ENCODE measurements around the gene IL17B. TPM values are rescaled to one million over a fixed set of nuclear protein-coding genes. Genes with fewer than 3 reads are reported as not detected.

The IL17B gene
- total RNA-seq, 1 experiment from 2014 or later, result not detected

DNA sequence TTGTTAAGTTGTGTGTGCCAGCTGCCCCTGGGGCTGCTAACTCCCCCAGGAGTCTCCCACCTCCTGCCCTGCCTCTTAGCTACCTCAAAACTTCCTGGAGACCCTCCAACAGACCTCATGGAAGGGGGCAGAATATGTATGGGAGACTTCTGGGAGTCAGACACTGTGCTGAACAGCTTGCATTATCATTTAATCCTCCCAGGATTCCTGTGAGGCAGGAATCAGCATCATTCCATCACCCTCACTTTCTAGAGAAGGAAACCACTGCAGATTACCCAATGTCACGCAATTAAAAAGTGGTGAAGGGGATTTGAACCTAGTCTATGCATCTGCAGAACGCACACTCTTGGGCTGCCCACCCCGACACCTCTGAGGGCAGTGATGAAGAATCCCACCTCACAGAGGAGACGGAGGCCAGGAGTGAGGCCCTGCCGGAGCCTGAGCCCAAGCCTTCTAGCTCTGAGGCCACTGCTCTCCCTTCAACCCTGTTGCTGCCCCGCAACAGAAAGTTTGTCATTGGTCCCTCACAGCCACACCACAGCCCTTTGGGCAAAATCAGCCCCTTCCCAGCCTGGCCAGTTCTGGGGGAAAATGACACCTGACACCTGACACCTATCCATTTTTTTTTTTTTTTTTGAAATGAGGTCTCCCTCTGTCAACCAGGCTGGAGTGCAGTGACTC lies 30.3 kb upstream of the IL17B start:
- no peaks in the 10 kb centered on the region for H3K36me3 ChIP-seq (ENCODE audit: low read depth)
- intact Hi-C loops (cut with micrococcal nuclease; ENCODE audit: unreplicated experiment), result no loop called here
- H3K4me1 ChIP-seq (replicated peaks; ENCODE audit: insufficient read depth), result peaks cover 9% of the 10 kb centered on the region
- POLR2A ChIA-PET (ENCODE audit: unreplicated experiment), result interaction anchor here (0.6 kb wide), 1 partner anchor 301 kb away, joined by 3 read pairs; no protein-coding TSS in a partner anchor
- H3F3A ChIP-seq (ENCODE audit: insufficient read depth, low read depth), result peaks cover 5% of the 10 kb centered on the region; the same call in 1 of the 2 replicates
- CTCF ChIA-PET, result interaction anchor here (0.7 kb wide), 1 partner anchor 135 kb away, joined by 11 read pairs; no protein-coding TSS in a partner anchor
- no peaks in the 10 kb centered on the region for H3K27me3 ChIP-seq (ENCODE audit: insufficient read depth, low read depth)
- H3K9me3 ChIP-seq (ENCODE audit: insufficient read depth, low read depth), result no peaks in the 10 kb centered on the region
- H4K20me1 ChIP-seq (ENCODE audit: insufficient read depth), result no peaks in the 10 kb centered on the region
- TF ChIP-seq, protein P1, sequence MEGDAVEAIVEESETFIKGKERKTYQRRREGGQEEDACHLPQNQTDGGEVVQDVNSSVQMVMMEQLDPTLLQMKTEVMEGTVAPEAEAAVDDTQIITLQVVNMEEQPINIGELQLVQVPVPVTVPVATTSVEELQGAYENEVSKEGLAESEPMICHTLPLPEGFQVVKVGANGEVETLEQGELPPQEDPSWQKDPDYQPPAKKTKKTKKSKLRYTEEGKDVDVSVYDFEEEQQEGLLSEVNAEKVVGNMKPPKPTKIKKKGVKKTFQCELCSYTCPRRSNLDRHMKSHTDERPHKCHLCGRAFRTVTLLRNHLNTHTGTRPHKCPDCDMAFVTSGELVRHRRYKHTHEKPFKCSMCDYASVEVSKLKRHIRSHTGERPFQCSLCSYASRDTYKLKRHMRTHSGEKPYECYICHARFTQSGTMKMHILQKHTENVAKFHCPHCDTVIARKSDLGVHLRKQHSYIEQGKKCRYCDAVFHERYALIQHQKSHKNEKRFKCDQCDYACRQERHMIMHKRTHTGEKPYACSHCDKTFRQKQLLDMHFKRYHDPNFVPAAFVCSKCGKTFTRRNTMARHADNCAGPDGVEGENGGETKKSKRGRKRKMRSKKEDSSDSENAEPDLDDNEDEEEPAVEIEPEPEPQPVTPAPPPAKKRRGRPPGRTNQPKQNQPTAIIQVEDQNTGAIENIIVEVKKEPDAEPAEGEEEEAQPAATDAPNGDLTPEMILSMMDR (conservative IDR thresholded peaks at IDR 0.05), result no peak
- TF ChIP-seq EZH2 (IDR thresholded peaks at IDR 0.05; ENCODE audit: low read depth), result no peak
- H3K27ac ChIP-seq, result no peak overlapping the region
- peak in 1 of 2 experiments; percentile 29 for DNase-seq
- H3K79me2 ChIP-seq (ENCODE audit: low read depth), result no peaks in the 10 kb centered on the region
- no peaks in the 10 kb centered on the region for H3K9me2 ChIP-seq (ENCODE audit: insufficient read depth)
- no peak overlapping the region for H3K4me2 ChIP-seq
- H2AFZ ChIP-seq, result no peak overlapping the region
- BruUV-seq (replicated peaks), result no TSS peak
- no peak overlapping the region for H3K4me3 ChIP-seq

DNA sequence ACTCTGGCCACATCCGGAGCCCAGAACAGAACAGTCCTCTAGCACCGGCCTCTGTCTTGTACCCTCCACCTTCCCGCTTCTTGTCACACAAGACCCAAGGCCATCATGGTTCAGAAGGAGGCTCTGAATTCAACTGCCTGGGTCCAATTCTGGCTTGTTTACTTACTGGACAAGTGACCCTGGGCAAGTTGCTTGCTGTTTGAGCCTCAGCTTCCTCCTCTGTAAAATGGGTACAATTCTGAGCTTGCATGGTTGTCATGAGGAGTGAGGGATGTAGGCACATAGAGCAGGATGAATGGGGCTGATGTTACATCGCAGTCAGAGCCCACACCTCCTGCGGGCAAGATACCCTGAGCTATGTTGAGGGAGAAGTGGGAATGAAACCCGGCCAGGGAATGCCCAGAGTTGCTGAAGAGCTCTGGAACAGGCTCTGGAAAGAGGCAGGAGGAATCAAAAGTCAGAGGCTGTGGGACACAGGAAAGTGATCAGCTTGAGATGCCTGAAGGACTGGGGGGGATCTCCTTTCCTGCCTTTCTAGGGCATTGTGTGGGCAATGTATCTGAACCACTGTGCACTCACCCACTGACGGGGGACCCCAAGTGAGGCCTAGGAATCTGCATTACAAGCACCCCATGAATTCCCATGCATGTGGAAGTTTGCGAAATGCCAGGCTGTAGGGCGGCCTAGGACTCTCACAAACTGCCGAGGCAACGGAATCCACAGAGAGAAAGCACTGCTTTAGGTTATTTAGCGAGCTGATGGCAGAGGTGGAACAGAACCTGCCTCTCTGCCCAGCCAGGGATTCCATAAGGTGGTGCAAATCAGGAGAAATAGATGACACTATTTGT lies 29.4 kb upstream of the IL17B start:
- POLR2A ChIA-PET (ENCODE audit: unreplicated experiment), result no interaction called here
- Histone ChIP-seq H2AFZ (no peak overlapping the region), H3F3A (ENCODE audit: insufficient read depth, low read depth) (peaks cover 13% of the 10 kb centered on the region; the same call in 1 of the 2 replicates), H3K9me3 (ENCODE audit: insufficient read depth, low read depth) (no peaks in the 10 kb centered on the region), H3K79me2 (ENCODE audit: low read depth) (no peaks in the 10 kb centered on the region), H3K27me3 (ENCODE audit: insufficient read depth, low read depth) (no peaks in the 10 kb centered on the region), H3K36me3 (ENCODE audit: low read depth) (no peaks in the 10 kb centered on the region), H4K20me1 (ENCODE audit: insufficient read depth) (no peaks in the 10 kb centered on the region), H3K9me2 (ENCODE audit: insufficient read depth) (no peaks in the 10 kb centered on the region), H3K4me3 (no peak overlapping the region), H3K4me2 (no peak overlapping the region), H3K4me1 (replicated peaks; ENCODE audit: insufficient read depth) (peaks cover 11% of the 10 kb centered on the region), H3K27ac (no peak overlapping the region)
- DNase-seq, result no peak
- CTCF ChIA-PET, result no interaction called here
- TF ChIP-seq EZH2 (IDR thresholded peaks at IDR 0.05; ENCODE audit: low read depth), result no peak
- BruUV-seq (replicated peaks), result no TSS peak
- intact Hi-C loops (cut with micrococcal nuclease; ENCODE audit: unreplicated experiment), result no loop called here

DNA sequence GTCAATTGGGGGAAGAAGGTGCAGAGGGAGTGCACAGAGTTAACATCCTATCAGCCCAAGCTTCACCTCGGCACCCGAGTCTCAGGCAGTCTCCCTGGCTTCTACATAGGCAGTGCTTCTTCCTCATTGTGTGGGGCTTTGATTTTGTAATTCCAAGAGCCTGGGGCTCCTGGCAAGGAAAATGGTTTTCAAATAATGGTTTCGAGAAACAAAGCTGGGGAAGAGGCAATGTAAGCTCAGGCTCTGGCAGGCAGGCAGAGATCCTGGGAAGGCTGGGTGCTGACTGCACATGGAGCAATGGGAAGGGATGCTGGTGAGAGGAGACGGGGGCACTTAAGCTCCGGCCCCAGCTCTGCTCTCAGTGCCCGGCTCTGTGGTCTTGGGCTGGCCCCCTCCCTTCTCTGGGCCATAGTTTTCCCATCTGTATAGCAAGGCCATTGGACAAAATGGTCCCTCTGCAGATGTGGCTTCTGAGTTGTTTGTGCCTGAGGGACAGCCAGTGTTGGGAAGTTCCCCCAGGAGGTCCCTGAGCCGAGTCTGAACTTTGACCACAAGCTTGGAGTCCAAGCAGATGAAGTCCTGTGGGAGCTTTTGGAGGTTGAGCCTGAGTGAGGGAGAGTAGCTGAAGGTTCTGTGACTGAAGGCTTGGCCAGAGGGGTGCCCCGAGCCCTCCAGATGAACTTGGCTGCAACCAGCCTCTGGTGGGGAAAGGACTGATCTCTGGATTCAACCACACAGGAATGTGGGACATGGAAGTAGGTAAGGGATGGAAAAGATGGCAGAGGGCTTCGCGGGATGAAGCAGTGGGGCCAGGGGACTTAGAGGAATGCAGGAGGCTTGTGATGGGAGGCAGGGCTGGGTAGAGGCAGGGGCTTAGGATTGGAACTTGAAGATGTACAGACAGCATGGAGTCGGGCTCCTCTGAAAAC lies 28.5 kb upstream of the IL17B start:
- intact Hi-C loops (cut with micrococcal nuclease; ENCODE audit: unreplicated experiment), result no loop called here
- TF ChIP-seq, protein P1 (conservative IDR thresholded peaks at IDR 0.05), result no peak
- TF ChIP-seq EZH2 (IDR thresholded peaks at IDR 0.05; ENCODE audit: low read depth), result no peak
- Histone ChIP-seq H3K79me2 (ENCODE audit: low read depth) (no peaks in the 10 kb centered on the region), H3K4me2 (no peak overlapping the region), H3K27ac (no peak overlapping the region), H3K36me3 (ENCODE audit: low read depth) (no peaks in the 10 kb centered on the region), H3K27me3 (ENCODE audit: insufficient read depth, low read depth) (no peaks in the 10 kb centered on the region), H3K4me1 (replicated peaks; ENCODE audit: insufficient read depth) (peaks cover 11% of the 10 kb centered on the region), H3K9me2 (ENCODE audit: insufficient read depth) (no peaks in the 10 kb centered on the region), H4K20me1 (ENCODE audit: insufficient read depth) (no peaks in the 10 kb centered on the region), H3K9me3 (ENCODE audit: insufficient read depth, low read depth) (no peaks in the 10 kb centered on the region), H2AFZ (no peak overlapping the region), H3K4me3 (no peak overlapping the region), H3F3A (ENCODE audit: insufficient read depth, low read depth) (peaks cover 14% of the 10 kb centered on the region; the same call in 1 of the 2 replicates)
- ChIA-PET POLR2A (ENCODE audit: unreplicated experiment) (interaction anchor here (0.6 to 0.7 kb wide), 2 partner anchors 47 to 736 kb away, joined by 3 read pairs; no protein-coding TSS in a partner anchor), CTCF (no interaction called here)
- DNase-seq, result no peak
- no TSS peak for BruUV-seq (replicated peaks)
